Testis (tissue), 2 donors: ENCODE results near the gene ATAD3C.

Experiments
- POLR2A ChIP-seq: fragments of 450-650 bp; IDR thresholded peaks from one replicate; pipeline ENCODE4 v1.6.1; 2017; ENCODE audit warnings: antibody characterized with exemption, mild to moderate bottlenecking, moderate library complexity
- TF ChIP-seq, protein P1 (sequence below), 3 experiments: fragments of 450-650 bp in 2 of 3; fragments of 200-600 bp in 1 of 3; sonication (generic) in 1 of 3; IDR thresholded peaks; one replicate each; pipeline ENCODE4 v1.5.1; 2016 to 2019; ENCODE audit warnings: antibody characterized with exemption in 3 of 3, mild to moderate bottlenecking in 2 of 3, moderate library complexity in 1 of 3

DNA sequence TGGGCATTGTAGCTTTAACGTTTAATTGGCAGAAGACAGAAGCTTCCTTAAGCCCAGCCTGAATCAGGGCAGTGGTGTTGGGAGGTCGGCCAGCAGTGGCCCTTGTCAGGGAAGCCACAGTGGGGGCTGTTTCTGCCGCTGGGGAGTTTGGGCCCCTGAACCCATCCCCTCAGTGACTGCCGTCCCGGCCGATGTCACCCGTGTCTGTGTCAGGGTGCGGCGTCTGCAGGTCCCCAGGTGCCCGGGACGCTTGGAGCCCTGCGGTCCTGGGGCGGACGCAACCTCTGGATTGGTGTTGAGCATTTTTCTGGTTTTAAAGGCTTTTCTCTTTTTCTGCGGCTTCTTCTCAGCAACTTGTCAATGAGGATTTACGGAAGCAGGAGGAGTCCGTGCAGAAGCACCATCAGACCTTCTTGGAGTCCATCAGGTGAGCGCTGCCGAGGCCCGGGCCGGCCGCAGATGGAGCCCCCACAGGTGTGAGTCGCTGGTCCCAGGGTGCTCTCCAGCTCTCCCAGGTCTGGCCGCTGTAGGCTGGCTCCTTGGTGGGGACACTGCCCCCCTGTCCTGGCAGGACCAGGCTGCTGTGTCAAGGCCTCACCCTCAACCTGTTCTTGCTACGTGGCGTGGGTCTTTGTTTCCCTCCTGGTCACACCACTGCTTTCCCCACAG lies 2.3 kb downstream of the ATAD3C start:
- TF ChIP-seq, protein P1, sequence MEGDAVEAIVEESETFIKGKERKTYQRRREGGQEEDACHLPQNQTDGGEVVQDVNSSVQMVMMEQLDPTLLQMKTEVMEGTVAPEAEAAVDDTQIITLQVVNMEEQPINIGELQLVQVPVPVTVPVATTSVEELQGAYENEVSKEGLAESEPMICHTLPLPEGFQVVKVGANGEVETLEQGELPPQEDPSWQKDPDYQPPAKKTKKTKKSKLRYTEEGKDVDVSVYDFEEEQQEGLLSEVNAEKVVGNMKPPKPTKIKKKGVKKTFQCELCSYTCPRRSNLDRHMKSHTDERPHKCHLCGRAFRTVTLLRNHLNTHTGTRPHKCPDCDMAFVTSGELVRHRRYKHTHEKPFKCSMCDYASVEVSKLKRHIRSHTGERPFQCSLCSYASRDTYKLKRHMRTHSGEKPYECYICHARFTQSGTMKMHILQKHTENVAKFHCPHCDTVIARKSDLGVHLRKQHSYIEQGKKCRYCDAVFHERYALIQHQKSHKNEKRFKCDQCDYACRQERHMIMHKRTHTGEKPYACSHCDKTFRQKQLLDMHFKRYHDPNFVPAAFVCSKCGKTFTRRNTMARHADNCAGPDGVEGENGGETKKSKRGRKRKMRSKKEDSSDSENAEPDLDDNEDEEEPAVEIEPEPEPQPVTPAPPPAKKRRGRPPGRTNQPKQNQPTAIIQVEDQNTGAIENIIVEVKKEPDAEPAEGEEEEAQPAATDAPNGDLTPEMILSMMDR (IDR thresholded peaks at IDR 0.05), result no peak
- TF ChIP-seq POLR2A, result no peak
